ENCODE results near the gene GPER1. TPM values are rescaled to one million over a fixed set of nuclear protein-coding genes. Genes with fewer than 3 reads are reported as not detected.

GPER1 gene
- polyA plus RNA-seq, 1 donor (not counting 4 experiments of a cell fraction or from before 2014, with no cell fraction given): 0.05 TPM

GRCh38 chr7:1095621-1096155, 7.8 kb downstream of the GPER1 start:
- Histone ChIP-seq H3K79me2 (ENCODE audit: control insufficient read depth, insufficient read depth, low read length) (peaks cover 11% of the 10 kb centered on the region), H2AFZ (ENCODE audit: control insufficient read depth, low read length) (no peak overlapping the region)
- no peak for DNase-seq (ENCODE audit: low read depth, low spot score)

GRCh38 chr7:1096156-1097119, 8.5 kb downstream of the GPER1 start:
- Histone ChIP-seq H4K20me1 (ENCODE audit: control insufficient read depth, extremely low read depth, insufficient read depth, low read length) (peaks cover 12% of the 10 kb centered on the region), H3K36me3 (ENCODE audit: control insufficient read depth in 2 of 2, extremely low read depth in 1 of 2, insufficient read depth in 2 of 2, low read length in 2 of 2) (peaks cover 3 to 12% of the 10 kb centered on the region in 2 experiments), H3K9me3 (ENCODE audit: control insufficient read depth, low read depth, low read length) (no peaks in the 10 kb centered on the region), H3K9ac (ENCODE audit: control insufficient read depth, extremely low read depth, insufficient read depth, low read length) (no peak overlapping the region), H3K9me1 (ENCODE audit: control insufficient read depth, extremely low read depth, insufficient read depth, low read length) (no peaks in the 10 kb centered on the region), H2AFZ (ENCODE audit: control insufficient read depth, low read length) (no peak overlapping the region), H3K4me3 (ENCODE audit: control insufficient read depth in 2 of 3, extremely low read depth in 1 of 3, insufficient read depth in 2 of 3, low read depth in 1 of 3, low read length in 3 of 3) (peak overlapping the region in 1 of 3 experiments; percentile 1), H3K27ac (ENCODE audit: control insufficient read depth, insufficient read depth, low read length) (no peak overlapping the region), H3K4me1 (ENCODE audit: control insufficient read depth, extremely low read depth, insufficient read depth, low read length) (peaks cover 14% of the 10 kb centered on the region), H3K4me2 (ENCODE audit: control insufficient read depth, extremely low read depth, insufficient read depth, low read depth, low read length) (peak overlapping the region; percentile 22), H3K27me3 (ENCODE audit: control insufficient read depth, extremely low read depth, insufficient read depth, low read length) (no peaks in the 10 kb centered on the region), H3K79me2 (ENCODE audit: control insufficient read depth, insufficient read depth, low read length) (peaks cover 14% of the 10 kb centered on the region)
- dilution Hi-C loops (cut with MboI; ENCODE audit: extremely low pct_ligation_motif_present, low sequenced_read_pairs): no loop called here
- DNase-seq (ENCODE audit: low read depth, low spot score) (no peak), FAIRE-seq (no peak)
- no peak for TF ChIP-seq CTCF (optimal IDR thresholded peaks at IDR 0.05 in 1 of 3, IDR thresholded peaks at IDR 0.05 in 1 of 3, conservative IDR thresholded peaks at IDR 0.05 in 1 of 3; ENCODE audit: extremely low read depth in 1 of 3, insufficient read depth in 2 of 3, low read length in 3 of 3)
- TF ChIP-seq EZH2 (IDR thresholded peaks at IDR 0.05; ENCODE audit: low read length): no peak

More at GRCh38 chr7:1095621-1096155, 7.8 kb downstream of the GPER1 start:
- Histone ChIP-seq H3K4me3 (ENCODE audit: control insufficient read depth in 2 of 3, extremely low read depth in 1 of 3, insufficient read depth in 2 of 3, low read depth in 1 of 3, low read length in 3 of 3) (peak overlapping the region in 1 of 3 experiments; percentile 1), H3K9me3 (ENCODE audit: control insufficient read depth, low read depth, low read length) (no peaks in the 10 kb centered on the region), H3K4me2 (ENCODE audit: control insufficient read depth, extremely low read depth, insufficient read depth, low read depth, low read length) (peak overlapping the region; percentile 22), H4K20me1 (ENCODE audit: control insufficient read depth, extremely low read depth, insufficient read depth, low read length) (peaks cover 12% of the 10 kb centered on the region), H3K9me1 (ENCODE audit: control insufficient read depth, extremely low read depth, insufficient read depth, low read length) (no peaks in the 10 kb centered on the region), H3K27me3 (ENCODE audit: control insufficient read depth, extremely low read depth, insufficient read depth, low read length) (no peaks in the 10 kb centered on the region), H3K36me3 (ENCODE audit: control insufficient read depth in 2 of 2, extremely low read depth in 1 of 2, insufficient read depth in 2 of 2, low read length in 2 of 2) (peaks cover 0 to 12% of the 10 kb centered on the region in 2 experiments), H3K9ac (ENCODE audit: control insufficient read depth, extremely low read depth, insufficient read depth, low read length) (no peak overlapping the region), H3K27ac (ENCODE audit: control insufficient read depth, insufficient read depth, low read length) (no peak overlapping the region), H3K4me1 (ENCODE audit: control insufficient read depth, extremely low read depth, insufficient read depth, low read length) (peaks cover 14% of the 10 kb centered on the region)
- dilution Hi-C loops (cut with MboI; ENCODE audit: extremely low pct_ligation_motif_present, low sequenced_read_pairs): no loop called here
- no peak for FAIRE-seq
- TF ChIP-seq EZH2 (IDR thresholded peaks at IDR 0.05; ENCODE audit: low read length): no peak
- no peak for TF ChIP-seq CTCF (optimal IDR thresholded peaks at IDR 0.05 in 1 of 3, IDR thresholded peaks at IDR 0.05 in 1 of 3, conservative IDR thresholded peaks at IDR 0.05 in 1 of 3; ENCODE audit: extremely low read depth in 1 of 3, insufficient read depth in 2 of 3, low read length in 3 of 3)
